ENCODE data around the gene TOMM40.

TOMM40 gene

DNA sequence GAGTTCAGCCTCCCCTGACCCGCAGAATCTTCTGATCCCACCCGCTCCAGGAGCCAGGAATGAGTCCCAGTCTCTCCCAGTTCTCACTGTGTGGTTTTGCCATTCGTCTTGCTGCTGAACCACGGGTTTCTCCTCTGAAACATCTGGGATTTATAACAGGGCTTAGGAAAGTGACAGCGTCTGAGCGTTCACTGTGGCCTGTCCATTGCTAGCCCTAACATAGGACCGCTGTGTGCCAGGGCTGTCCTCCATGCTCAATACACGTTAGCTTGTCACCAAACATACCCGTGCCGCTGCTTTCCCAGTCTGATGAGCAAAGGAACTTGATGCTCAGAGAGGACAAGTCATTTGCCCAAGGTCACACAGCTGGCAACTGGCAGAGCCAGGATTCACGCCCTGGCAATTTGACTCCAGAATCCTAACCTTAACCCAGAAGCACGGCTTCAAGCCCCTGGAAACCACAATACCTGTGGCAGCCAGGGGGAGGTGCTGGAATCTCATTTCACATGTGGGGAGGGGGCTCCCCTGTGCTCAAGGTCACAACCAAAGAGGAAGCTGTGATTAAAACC, 13.5 kb downstream of the TOMM40 start:
- H2BK5ac ChIP-seq (ENCODE audit: low read length): peak overlapping the region; percentile 96
- H3K27ac ChIP-seq (replicated peaks; ENCODE audit: low read length): no peak overlapping the region
- no peak overlapping the region for H3K23ac ChIP-seq (ENCODE audit: low read depth, low read length, poor library complexity)
- no peak for DNase-seq (ENCODE audit: low spot score)
- H3K27me3 ChIP-seq (ENCODE audit: control insufficient read depth in 3 of 3, insufficient read depth in 3 of 3, low read depth in 1 of 3, low read length in 3 of 3): no peaks in the 10 kb centered on the region
- H3K9ac ChIP-seq (ENCODE audit: low read depth, low read length, poor library complexity): no peak overlapping the region
- no peak overlapping the region for H3K4me3 ChIP-seq (ENCODE audit: low read length in 2 of 2)
- H3K4me2 ChIP-seq (ENCODE audit: insufficient read depth, low read length, poor library complexity, severe bottlenecking): no peak overlapping the region
- H2BK15ac ChIP-seq (ENCODE audit: low read length): peak overlapping the region; percentile 91
- H2BK12ac ChIP-seq (ENCODE audit: low read length): no peak overlapping the region
- H3K18ac ChIP-seq (ENCODE audit: low read length): no peak overlapping the region
- peaks cover 17 to 34% of the 10 kb centered on the region in 2 donors for H3K36me3 ChIP-seq (replicated peaks in 1 of 2; ENCODE audit: control insufficient read depth in 2 of 2, insufficient read depth in 2 of 2, low read length in 2 of 2)
- peak overlapping the region; percentile 97 for H2AK5ac ChIP-seq (ENCODE audit: low read depth, low read length)
- H2BK120ac ChIP-seq (ENCODE audit: low read depth, low read length): peak overlapping the region; percentile 49
- H3K79me1 ChIP-seq (ENCODE audit: low read depth, low read length): peaks cover 5% of the 10 kb centered on the region
- H2AFZ ChIP-seq (ENCODE audit: low read length): no peak overlapping the region
- H4K8ac ChIP-seq (ENCODE audit: low read depth, low read length): no peak overlapping the region
- peaks cover 5 to 21% of the 10 kb centered on the region in 2 donors for H3K4me1 ChIP-seq (ENCODE audit: control insufficient read depth in 2 of 2, insufficient read depth in 1 of 2, low read depth in 1 of 2, low read length in 2 of 2)
- no peaks in the 10 kb centered on the region for H3K9me3 ChIP-seq (replicated peaks in 1 of 2; ENCODE audit: control insufficient read depth in 2 of 2, insufficient read depth in 1 of 2, low read depth in 1 of 2, low read length in 2 of 2)
- no peak overlapping the region for H3K14ac ChIP-seq (ENCODE audit: low read length)
- no peak overlapping the region for H4K91ac ChIP-seq (ENCODE audit: low read depth, low read length, poor library complexity)
- H3K4ac ChIP-seq (ENCODE audit: low read length): no peak overlapping the region
- WGBS, 2 donors (ENCODE audit: extremely low coverage in 2 of 2, insufficient read length in 2 of 2, insufficient replicate concordance in 1 of 2): no CpG with 5 or more reads among the region's 12 CpGs

DNA sequence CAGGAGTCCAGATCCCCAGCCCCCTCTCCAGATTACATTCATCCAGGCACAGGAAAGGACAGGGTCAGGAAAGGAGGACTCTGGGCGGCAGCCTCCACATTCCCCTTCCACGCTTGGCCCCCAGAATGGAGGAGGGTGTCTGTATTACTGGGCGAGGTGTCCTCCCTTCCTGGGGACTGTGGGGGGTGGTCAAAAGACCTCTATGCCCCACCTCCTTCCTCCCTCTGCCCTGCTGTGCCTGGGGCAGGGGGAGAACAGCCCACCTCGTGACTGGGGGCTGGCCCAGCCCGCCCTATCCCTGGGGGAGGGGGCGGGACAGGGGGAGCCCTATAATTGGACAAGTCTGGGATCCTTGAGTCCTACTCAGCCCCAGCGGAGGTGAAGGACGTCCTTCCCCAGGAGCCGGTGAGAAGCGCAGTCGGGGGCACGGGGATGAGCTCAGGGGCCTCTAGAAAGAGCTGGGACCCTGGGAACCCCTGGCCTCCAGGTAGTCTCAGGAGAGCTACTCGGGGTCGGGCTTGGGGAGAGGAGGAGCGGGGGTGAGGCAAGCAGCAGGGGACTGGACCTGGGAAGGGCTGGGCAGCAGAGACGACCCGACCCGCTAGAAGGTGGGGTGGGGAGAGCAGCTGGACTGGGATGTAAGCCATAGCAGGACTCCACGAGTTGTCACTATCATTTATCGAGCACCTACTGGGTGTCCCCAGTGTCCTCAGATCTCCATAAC, 14.5 kb downstream of the TOMM40 start, which contains the start of gene APOE:
Gene APOE, plus strand, starts transcription at position 360 of the 724 bp plus-strand sequence. CDS start 829 bp downstream, outside the sequence.
- Histone ChIP-seq H2AK5ac (ENCODE audit: low read depth, low read length) (peak within 1 kb of the TSS; percentile 99), H3K4me1 (ENCODE audit: control insufficient read depth in 2 of 2, insufficient read depth in 1 of 2, low read depth in 1 of 2, low read length in 2 of 2) (peaks cover 5 to 21% of the 10 kb centered on the region in 2 donors), H2BK15ac (ENCODE audit: low read length) (peak within 1 kb of the TSS; percentile 89), H3K18ac (ENCODE audit: low read length) (peak within 1 kb of the TSS; percentile 99), H3K14ac (ENCODE audit: low read length) (peak within 1 kb of the TSS; percentile 56), H3K4me2 (ENCODE audit: insufficient read depth, low read length, poor library complexity, severe bottlenecking) (peak within 1 kb of the TSS; percentile 96), H3K4me3 (ENCODE audit: low read length in 2 of 2) (peak within 1 kb of the TSS; percentile 29 to 80), H2BK120ac (ENCODE audit: low read depth, low read length) (peak within 1 kb of the TSS; percentile 94), H3K9ac (ENCODE audit: low read depth, low read length, poor library complexity) (peak within 1 kb of the TSS; percentile 92), H2AFZ (ENCODE audit: low read length) (peak within 1 kb of the TSS; percentile 86), H3K23ac (ENCODE audit: low read depth, low read length, poor library complexity) (peak within 1 kb of the TSS; percentile 99), H4K91ac (ENCODE audit: low read depth, low read length, poor library complexity) (no peak within 1 kb of the TSS), H3K36me3 (replicated peaks in 1 of 2; ENCODE audit: control insufficient read depth in 2 of 2, insufficient read depth in 2 of 2, low read length in 2 of 2) (peaks cover 9 to 23% of the 10 kb centered on the region in 2 donors), H3K4ac (ENCODE audit: low read length) (peak within 1 kb of the TSS; percentile 89), H3K79me1 (ENCODE audit: low read depth, low read length) (peaks cover 5% of the 10 kb centered on the region), H4K8ac (ENCODE audit: low read depth, low read length) (no peak within 1 kb of the TSS), H3K27ac (replicated peaks; ENCODE audit: low read length) (peak within 1 kb of the TSS; percentile 70), H2BK5ac (ENCODE audit: low read length) (peak within 1 kb of the TSS; percentile 96), H3K27me3 (ENCODE audit: control insufficient read depth in 3 of 3, insufficient read depth in 3 of 3, low read depth in 1 of 3, low read length in 3 of 3) (no peaks in the 10 kb centered on the region), H3K9me3 (replicated peaks in 1 of 2; ENCODE audit: control insufficient read depth in 2 of 2, insufficient read depth in 1 of 2, low read depth in 1 of 2, low read length in 2 of 2) (no peaks in the 10 kb centered on the region), H2BK12ac (ENCODE audit: low read length) (peak within 1 kb of the TSS; percentile 41)
- no CpG with 5 or more reads among the region's 20 CpGs for WGBS, 2 donors (ENCODE audit: extremely low coverage in 2 of 2, insufficient read length in 2 of 2, insufficient replicate concordance in 1 of 2)
- peak; percentile 48 for DNase-seq (ENCODE audit: low spot score)

DNA sequence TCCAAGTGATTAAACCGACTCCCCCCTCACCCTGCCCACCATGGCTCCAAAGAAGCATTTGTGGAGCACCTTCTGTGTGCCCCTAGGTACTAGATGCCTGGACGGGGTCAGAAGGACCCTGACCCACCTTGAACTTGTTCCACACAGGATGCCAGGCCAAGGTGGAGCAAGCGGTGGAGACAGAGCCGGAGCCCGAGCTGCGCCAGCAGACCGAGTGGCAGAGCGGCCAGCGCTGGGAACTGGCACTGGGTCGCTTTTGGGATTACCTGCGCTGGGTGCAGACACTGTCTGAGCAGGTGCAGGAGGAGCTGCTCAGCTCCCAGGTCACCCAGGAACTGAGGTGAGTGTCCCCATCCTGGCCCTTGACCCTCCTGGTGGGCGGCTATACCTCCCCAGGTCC, 16.6 kb downstream of the TOMM40 start:
- no peak overlapping the region for H4K91ac ChIP-seq (ENCODE audit: low read depth, low read length, poor library complexity)
- H2BK5ac ChIP-seq (ENCODE audit: low read length): no peak overlapping the region
- H3K4me2 ChIP-seq (ENCODE audit: insufficient read depth, low read length, poor library complexity, severe bottlenecking): no peak overlapping the region
- no peak overlapping the region for H3K4me3 ChIP-seq (ENCODE audit: low read length in 2 of 2)
- DNase-seq (ENCODE audit: low spot score): no peak
- H2BK12ac ChIP-seq (ENCODE audit: low read length): no peak overlapping the region
- H3K4me1 ChIP-seq (ENCODE audit: control insufficient read depth in 2 of 2, insufficient read depth in 1 of 2, low read depth in 1 of 2, low read length in 2 of 2): peaks cover 10 to 21% of the 10 kb centered on the region in 2 donors
- H4K8ac ChIP-seq (ENCODE audit: low read depth, low read length): no peak overlapping the region
- peaks cover 0 to 2% (median 0%) of the 10 kb centered on the region in 3 experiments for H3K27me3 ChIP-seq (ENCODE audit: control insufficient read depth in 3 of 3, insufficient read depth in 3 of 3, low read depth in 1 of 3, low read length in 3 of 3)
- H3K9ac ChIP-seq (ENCODE audit: low read depth, low read length, poor library complexity): no peak overlapping the region
- no peak overlapping the region for H3K23ac ChIP-seq (ENCODE audit: low read depth, low read length, poor library complexity)
- H3K18ac ChIP-seq (ENCODE audit: low read length): no peak overlapping the region
- H3K27ac ChIP-seq (replicated peaks; ENCODE audit: low read length): no peak overlapping the region
- H3K4ac ChIP-seq (ENCODE audit: low read length): no peak overlapping the region
- no peak overlapping the region for H2BK120ac ChIP-seq (ENCODE audit: low read depth, low read length)
- no peak overlapping the region for H3K14ac ChIP-seq (ENCODE audit: low read length)
- H2AK5ac ChIP-seq (ENCODE audit: low read depth, low read length): no peak overlapping the region
- no peak overlapping the region for H2AFZ ChIP-seq (ENCODE audit: low read length)
- WGBS, 2 donors (ENCODE audit: extremely low coverage in 2 of 2, insufficient read length in 2 of 2, insufficient replicate concordance in 1 of 2): no CpG with 5 or more reads among the region's 12 CpGs
- peaks cover 3% of the 10 kb centered on the region for H3K79me1 ChIP-seq (ENCODE audit: low read depth, low read length)
- H3K9me3 ChIP-seq (replicated peaks in 1 of 2; ENCODE audit: control insufficient read depth in 2 of 2, insufficient read depth in 1 of 2, low read depth in 1 of 2, low read length in 2 of 2): no peaks in the 10 kb centered on the region
- peaks cover 4% of the 10 kb centered on the region in 2 donors for H3K36me3 ChIP-seq (replicated peaks in 1 of 2; ENCODE audit: control insufficient read depth in 2 of 2, insufficient read depth in 2 of 2, low read length in 2 of 2)
- no peak overlapping the region for H2BK15ac ChIP-seq (ENCODE audit: low read length)

Data from neuronal stem cell (in vitro differentiated cells).